ENCODE data around the gene SRPX2.
"Not testable (repeated sequence)": the region's sequence is repeated elsewhere in the genome, so short reads cannot be mapped to it uniquely, and the experiment has no call there.

SRPX2 gene

DNA sequence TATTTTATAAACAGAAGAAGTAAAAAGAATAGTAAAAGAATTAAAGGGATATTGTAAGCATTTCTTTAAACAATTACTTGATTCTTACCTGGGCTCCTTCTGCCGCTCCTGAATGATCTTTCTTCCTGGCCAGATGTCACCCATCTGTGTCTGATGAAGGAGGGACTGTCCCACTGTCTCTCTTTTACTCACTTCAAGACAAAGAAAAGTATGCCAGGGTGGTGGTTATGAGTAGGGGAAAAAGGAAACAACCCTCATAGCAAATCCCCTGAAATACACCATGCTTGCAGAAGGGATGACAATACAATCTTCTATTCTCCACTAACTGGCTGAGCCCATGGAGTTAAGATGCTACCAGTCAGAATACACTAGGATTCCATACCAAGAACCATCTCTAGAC lies 56.8 kb downstream of the SRPX2 start:
- DNase-seq (ENCODE audit: low spot score): no peak

DNA sequence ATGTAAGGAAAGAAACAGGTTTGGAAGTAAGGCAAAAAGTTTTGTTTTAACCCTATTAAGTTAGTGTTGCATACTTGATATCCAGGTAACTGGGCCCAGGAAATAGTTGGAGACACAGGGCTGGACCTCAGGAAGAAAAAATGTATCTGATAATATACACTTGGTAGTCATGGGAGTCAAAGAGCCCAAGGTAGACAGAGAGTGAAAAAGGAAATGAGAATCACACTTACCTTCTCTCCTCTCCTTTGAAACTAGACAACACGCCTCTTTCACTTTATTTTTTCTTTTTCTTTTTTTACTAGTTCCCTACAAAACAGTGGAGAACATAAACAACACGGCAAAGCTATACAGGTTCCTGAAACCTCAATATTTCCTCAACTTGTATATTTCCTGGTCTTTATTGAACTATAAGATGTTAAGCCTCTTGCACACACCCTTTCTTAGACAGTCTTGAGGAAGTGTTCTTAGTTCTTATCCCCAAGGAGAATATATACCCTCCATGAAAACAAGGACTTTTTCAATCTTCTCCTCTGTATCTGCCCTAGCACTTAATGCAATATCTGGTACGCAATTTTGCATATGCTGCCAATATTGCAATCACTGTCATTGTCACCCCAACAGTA lies 60.7 kb downstream of the SRPX2 start:
- no peak for DNase-seq (ENCODE audit: low spot score)

DNA sequence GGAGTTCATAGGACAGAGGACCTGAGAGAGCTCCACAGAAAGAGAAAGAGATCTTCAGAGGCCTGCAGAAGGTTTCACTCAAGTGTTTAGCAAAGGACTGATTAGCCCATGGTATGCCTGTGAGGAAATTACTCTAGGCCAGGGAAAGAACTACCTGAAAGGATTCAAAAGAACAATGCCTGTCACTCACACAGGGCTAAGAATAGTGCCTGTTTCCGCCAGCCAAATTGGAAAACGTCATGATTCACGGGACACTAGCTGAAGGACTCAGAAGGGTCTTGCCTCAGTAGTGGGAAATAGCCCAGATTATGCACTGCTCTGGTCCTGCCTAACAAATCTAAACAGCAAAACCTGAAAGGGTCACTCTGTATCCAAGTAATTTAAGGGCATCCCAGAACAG lies 66.8 kb downstream of the SRPX2 start:
- no peak for DNase-seq (ENCODE audit: low spot score)

DNA sequence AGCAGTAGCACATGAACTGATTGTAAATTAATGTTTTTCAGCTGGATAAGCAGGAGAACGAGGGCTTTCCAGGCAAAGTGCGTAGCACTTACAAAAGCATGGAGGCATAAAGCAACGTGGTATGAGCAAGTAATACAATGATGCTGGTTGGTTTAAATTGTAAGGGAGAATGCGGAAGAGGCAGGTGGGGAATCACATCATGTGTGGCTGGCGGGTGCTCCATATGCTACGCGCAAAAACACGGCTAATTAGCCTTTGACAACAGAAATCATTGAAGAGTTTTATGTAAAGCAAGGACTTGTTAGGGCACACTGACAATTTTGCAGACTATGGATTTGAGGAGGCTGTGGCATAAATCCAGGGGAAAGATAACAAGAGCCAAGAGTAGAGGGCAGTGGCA lies 73.4 kb downstream of the SRPX2 start:
- DNase-seq (ENCODE audit: low spot score): no peak

DNA sequence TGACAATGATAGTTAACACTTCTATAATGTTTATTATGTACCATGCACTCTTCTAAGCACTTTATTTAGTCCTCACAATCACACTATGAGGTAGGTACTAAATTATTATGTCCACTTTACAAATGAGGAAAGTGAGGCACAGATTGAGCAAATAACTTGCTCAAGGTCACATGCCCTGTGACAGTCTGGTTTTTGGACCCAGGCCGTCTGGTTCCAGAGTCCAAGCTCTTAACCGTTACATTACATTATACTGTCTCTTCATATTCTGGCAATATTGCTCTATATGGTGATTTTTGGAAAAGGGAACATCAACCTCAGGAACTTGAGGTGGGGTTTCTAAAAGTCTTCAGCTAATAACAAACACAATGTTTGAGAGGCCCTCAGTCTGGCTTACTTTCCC lies 75.1 kb downstream of the SRPX2 start:
- DNase-seq (ENCODE audit: low spot score): no peak

DNA sequence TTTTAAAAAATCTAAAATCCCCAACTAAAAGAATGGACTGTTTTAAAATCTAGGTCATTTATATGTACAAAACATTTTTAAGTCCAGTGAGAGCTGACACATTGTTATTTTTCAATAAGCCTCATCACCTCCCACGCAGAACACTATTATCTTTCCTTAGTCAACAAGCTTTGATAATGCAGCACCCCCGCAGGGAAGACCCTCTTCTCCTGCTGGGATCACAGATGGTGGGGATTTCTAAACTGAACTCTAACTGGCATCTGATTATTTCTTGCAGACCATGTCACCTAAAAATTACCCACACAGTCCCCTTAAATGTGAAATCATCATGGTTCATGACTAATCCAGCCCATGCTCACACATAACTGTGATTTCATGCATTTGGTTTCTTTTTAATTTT lies 76.3 kb downstream of the SRPX2 start:
- no peak for DNase-seq (ENCODE audit: low spot score)

DNA sequence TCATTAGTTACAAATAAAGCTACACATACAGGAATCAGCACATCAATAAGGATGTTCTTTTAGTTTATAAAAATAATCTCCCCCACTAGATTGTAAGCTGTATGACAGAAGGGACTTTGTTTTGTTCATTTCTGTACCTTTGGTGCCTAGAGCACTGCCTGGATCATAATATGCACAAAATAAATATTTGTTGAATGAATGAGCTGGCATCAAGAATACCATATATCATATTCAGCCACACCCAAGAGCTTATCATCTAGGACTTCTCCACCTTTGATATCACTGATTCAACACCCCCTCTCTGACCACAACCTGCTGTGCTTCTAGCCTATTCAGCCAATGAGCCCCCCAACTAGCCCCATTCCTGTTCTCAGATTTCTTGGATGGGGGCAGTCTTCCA lies 77.3 kb downstream of the SRPX2 start:
- DNase-seq (ENCODE audit: low spot score): no peak

DNA sequence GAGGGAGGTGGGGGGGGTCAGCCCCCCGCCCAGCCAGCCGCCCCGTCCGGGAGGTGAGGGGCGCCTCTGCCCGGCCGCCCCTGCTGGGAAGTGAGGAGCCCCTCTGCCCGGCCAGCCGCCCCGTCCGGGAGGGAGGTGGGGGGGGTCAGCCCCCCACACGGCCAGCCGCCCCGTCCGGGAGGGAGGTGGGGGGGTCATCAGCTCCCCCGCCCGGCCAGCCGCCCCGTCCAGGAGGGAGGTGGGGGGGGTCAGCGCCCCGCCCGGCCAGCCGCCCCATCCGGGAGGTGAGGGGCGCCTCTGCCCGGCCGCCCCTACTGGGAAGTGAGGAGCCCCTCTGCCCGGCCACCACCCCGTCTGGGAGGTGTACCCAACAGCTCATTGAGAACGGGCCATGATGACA lies 80.0 kb downstream of the SRPX2 start:
- DNase-seq (ENCODE audit: low spot score): not testable (repeated sequence)

Measured in pons (tissue), 1 donor.